ENCODE results near the gene DPYD.

DNA sequence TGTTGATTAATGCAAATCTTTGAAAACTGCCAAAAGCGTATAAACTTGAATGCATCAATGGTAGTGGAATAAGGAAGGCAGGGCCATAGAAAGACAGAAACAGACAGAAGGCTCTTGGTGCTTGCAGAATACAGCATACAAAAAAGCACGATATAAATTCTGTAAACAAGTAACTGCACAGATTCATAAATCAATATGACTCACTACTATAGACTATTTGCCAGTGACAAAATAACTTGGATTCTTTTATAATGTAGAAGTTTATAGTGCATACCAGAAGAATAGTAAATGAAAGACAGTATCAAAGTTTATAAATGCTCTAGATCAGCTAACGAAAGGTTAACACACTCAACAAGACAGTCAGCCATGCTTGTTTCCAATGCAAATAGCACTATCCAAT lies 849.7 kb downstream of the DPYD start:
- TF ChIP-seq SREBF2 (IDR thresholded peaks at IDR 0.05; ENCODE audit: low read length) (no peak), SMC3 (IDR thresholded peaks at IDR 0.05; ENCODE audit: borderline replicate concordance, low read length) (no peak), POLR2A (IDR thresholded peaks at IDR 0.05; ENCODE audit: low read depth, low read length) (no peak)

Measured in GM12878 (cell line).